HG03354 (cell line): ENCODE data around the gene HNRNPM.

Experiments
- ATAC-seq: cut with Tn5 transposase; IDR thresholded peaks from one replicate; pipeline ENCODE4 v1.9.1; 2021; ENCODE audit warnings: mild to moderate bottlenecking; ENCODE audit not compliant: unreplicated experiment, poor library complexity, severe bottlenecking

Gene HNRNPM

GRCh38 chr19:8529369-8530006 is 84.7 kb downstream of the HNRNPM start:
- ATAC-seq, result no peak

- ATAC-seq, result no peak
These were observed 85.4 kb downstream of the HNRNPM start for GRCh38 chr19:8530061-8530679.

- ATAC-seq, result no peak
These were observed 86.7 kb downstream of the HNRNPM start for GRCh38 chr19:8531470-8531869.

- ATAC-seq, result no peak
These were observed 87.5 kb downstream of the HNRNPM start for GRCh38 chr19:8532225-8532624.

GRCh38 chr19:8536282-8536681 is 91.5 kb downstream of the HNRNPM start:
- ATAC-seq, result no peak

GRCh38 chr19:8537099-8537498 is 92.3 kb downstream of the HNRNPM start:
- no peak for ATAC-seq
